HG03066 (cell line): ENCODE measurements around the gene FAU.
A peak's percentile ranks its signal among the peaks of the same experiment; 100 is the strongest.

Source experiments
- ATAC-seq: cut with Tn5 transposase; IDR thresholded peaks from one replicate; pipeline ENCODE4 v1.9.1; 2021; ENCODE audit warnings: low read depth; ENCODE audit not compliant: unreplicated experiment

The FAU gene

DNA sequence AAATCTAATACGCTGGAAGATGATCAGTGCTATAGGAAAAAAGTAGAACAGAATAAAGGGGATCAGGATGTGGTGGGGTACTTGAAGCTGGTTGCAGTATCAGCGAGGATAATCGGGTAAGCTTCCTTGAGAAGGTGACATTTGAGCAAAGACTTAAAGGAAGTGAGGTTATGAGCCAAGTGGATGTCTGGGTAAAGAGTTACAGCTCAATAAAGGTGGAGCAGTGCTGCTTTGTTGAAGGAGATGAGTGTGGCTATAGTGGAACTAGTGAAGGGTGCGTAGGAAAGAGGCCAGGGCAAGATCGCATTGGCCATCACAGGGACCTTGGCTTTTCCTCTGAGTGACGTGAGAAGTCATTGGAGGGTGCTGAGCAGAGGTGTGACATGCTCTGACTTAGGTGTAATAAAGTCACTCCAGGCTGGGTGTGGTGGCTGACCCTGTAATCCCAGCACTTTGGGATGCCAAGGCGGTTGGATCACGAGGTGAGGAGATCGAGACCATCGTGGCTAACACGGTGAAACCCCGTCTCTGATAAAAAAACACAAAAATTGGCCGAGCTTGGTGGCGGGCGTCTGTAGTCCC, 14.7 kb upstream of the FAU start:
- ATAC-seq = no peak

DNA sequence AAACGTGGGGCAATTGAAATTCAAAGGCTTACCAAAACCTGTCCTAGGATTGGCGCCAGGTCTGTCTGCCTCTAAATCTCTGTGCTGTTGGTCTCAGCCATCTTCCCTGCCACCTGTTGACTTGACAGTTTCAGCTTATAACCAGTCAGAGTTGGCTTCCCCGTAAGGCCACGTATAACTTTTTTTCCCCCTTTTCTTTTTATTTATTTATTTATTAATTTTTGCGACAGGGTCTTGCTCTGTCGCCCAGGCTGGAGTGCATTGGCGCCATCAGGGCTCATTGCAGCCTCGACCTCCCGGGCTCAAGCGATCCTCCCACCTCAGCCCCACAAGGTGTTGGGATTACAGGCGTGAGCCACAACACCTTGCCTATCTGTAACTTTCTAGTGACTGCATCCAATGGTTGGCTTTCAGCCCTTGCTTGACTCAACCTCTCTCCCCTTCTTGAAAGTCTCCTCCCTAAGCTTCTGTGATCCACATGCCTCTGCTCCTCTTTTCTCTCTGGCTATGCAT, 13.8 kb upstream of the FAU start:
- no peak for ATAC-seq

GRCh38 chr11:65134952-65135632, 13.2 kb upstream of the FAU start:
- ATAC-seq = peak; percentile 59

- ATAC-seq = peak; percentile 50
Observed at GRCh38 chr11:65134240-65134951, 12.5 kb upstream of the FAU start, which contains the start of gene SYVN1. TSS of gene SYVN1 (minus strand) at chr11:65134519. CDS start at chr11:65133601, 918 bp downstream.

- no peak for ATAC-seq
Observed at GRCh38 chr11:65133724-65134123, 11.8 kb upstream of the FAU start.

DNA sequence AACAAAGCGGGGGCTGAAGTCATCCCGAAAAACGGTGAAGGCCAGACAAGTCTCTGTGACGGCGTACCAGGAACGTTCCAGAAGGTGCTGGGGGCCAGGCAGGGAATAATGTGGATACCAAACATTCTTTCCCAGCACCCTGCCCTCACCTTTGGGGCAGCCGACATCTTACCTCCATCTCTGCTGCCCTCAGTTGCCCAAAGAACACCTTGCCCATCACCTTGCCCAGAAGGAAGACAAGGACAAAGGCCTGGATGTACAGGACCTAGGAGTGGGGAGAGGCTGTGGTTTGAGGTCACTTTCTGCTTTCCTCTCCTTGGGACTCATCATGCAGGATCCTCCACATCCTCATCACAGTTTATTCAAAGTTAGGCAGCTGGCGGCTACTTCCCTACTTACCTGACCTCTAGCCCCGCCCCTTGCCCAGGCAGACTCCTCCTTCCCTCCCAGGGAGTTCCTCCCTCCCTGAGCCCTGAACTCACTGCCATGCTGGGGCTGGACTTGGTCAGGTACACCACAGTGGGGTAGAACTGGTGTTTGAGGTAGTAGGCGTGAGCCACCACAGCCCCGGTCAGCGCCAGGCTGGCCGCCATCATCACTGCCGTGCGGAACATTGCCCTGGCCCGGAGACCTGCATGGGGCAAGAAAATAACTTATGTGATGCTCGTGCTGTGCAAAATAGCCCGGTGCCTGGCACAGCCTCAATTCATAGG, 11.2 kb upstream of the FAU start:
- no peak for ATAC-seq

GRCh38 chr11:65132238-65132987, 10.5 kb upstream of the FAU start:
- peak; percentile 45 for ATAC-seq

DNA sequence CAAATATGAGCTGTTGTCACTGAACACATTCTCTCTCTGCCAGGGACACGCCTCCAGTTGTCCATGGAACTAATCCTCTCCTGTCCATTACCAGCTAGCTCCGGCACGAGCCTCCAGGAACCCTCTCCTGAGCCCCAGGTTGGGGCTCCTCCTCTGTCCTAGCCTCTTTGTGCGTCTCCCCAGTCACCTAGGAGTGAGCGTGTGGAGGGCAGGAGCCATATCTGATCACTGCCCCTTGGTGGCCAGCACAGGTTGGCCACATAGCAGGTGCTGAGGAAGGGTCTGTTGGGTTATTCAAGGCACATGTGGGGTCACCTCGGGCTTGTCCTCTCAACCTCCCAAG, 9.9 kb upstream of the FAU start:
- no peak for ATAC-seq

GRCh38 chr11:65131417-65131776, 9.5 kb upstream of the FAU start:
- no peak for ATAC-seq

DNA sequence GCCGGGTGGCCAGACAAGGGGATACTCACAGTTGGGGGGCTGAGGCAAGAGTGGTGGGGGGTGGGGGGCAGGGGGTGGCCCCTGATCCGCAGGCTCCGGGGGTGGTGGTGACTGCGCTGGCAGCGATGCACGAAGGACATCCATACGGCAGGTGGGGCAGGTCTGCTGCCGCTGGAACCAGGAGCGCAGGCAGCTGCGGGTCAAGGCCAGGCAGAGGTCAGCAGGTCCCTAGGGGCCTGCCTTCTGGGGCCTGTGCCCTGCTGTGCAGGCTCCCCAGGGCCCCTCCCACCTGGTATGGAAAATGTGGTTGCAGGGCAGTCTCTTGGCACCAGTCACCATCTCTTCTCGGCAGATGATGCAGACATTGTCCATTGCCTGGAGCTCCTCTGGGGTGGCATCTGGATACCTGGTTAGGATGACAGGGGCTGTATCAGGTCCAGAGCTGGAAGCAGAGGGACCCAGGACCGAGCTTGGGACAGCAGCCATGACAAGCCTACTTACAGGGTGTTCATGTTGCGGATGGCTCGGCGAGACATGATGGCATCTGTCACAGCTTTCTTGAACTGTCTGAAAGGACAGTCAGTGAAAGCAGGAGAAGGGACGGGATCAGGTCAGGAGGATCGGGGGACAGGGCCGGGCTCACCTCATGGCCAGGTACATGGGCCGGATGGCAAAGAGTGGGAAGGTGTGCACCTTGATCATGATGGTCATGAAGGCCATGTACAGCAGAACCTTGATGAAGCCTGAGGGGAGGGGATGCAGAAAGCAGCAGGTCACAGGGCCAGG, 8.9 kb upstream of the FAU start:
- ATAC-seq = no peak

- ATAC-seq = no peak
Observed at GRCh38 chr11:65129649-65130441, 7.9 kb upstream of the FAU start.

DNA sequence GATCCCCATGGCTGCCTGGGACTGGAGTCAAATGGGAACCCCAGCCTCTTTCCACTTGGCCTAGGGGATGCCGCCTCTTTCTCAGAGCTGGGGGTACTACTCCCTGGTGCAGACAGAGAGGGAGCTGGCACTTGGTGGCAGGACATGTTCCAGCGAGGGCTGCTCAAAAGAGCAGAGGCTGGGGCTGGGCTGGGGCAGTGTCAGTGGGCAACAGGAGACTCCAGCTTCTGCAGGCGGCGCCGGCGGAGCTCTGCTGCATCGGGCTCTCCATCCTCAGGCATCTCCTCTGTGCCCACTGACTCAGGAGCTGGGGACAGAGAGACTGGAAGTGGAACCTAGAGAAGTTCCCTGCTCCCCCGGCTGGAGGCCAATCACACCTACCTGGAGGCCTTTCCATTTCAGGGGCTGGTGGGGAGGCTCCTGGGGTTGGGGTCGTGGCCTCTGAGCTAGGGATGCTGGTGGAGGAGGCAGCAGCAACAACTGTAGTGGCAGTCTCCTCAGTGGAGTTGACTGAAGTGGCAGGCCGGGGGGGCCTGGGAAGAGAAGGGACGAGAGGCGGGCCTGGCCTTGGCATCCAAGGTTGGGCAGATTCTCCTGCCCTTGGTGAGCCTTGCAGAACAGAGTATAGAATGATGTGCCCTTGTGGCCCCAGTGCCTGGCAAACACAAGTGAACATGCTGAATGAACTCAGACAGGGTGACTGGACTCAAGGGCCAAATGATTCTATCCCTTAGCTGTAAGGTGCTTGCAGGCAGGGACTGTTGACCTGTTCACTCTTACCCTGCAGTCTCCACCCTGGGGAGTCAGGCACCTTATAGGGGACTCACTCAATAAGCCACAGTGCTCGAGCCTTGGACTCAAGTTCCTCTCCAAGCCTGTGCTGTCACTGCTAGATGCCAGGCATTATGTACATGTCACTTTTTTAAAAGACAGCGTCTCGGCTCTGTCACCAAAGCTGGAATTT, 6.5 kb upstream of the FAU start:
- no peak for ATAC-seq

GRCh38 chr11:65127473-65128181, 5.7 kb upstream of the FAU start:
- ATAC-seq = no peak

- ATAC-seq = no peak
Observed at GRCh38 chr11:65126624-65127274, 4.8 kb upstream of the FAU start.

GRCh38 chr11:65125197-65126056, 3.5 kb upstream of the FAU start:
- no peak for ATAC-seq
